Hematopoietic multipotent progenitor cell (in vitro differentiated cells): ENCODE measurements around the gene TSKU. TPM values are rescaled to one million over a fixed set of nuclear protein-coding genes. Genes with fewer than 3 reads are reported as not detected.

ENCODE experiments used
- DNase-seq, 3 donors: peaks; one replicate each; pipeline ENCODE4 v3.0.0-alpha.2; 2011 to 2015; ENCODE audit warnings: low read depth in 2 of 3, low spot score in 2 of 3
- total RNA-seq: library from RNA; depleted of rRNA; stranded (reverse); fragments of >200 nt; gene quantifications from one replicate; pipeline ENCODE4 v1.2.3, GENCODE V29; 2012

The TSKU gene
- total RNA-seq, 1 donor, result 0.27 TPM

DNA sequence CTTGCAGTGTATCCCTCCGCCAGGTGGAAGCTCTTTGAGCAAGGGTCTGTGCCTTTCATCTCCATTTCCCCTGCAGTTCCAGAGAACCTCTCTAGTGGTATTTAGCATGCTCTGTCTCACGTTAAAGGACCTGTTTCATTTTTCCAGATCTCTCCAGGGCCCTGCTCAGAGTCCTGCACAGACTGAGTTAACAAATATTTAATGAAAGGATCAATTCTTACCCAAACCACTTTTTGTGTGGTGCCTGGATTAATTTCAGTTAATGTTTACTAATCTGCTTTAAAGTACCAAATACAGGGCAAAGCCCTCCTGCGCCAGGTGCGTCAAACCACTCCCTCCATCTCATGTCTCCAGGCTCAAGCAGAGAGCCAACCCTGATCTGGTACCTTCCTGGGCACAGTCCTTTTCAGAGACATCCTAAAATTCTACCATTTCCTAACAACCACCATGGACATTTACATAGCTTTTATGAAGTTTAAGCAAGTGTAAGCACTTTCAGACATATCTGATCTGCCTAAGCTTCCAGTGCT lies 58.8 kb downstream of the TSKU start:
- no peak for DNase-seq

DNA sequence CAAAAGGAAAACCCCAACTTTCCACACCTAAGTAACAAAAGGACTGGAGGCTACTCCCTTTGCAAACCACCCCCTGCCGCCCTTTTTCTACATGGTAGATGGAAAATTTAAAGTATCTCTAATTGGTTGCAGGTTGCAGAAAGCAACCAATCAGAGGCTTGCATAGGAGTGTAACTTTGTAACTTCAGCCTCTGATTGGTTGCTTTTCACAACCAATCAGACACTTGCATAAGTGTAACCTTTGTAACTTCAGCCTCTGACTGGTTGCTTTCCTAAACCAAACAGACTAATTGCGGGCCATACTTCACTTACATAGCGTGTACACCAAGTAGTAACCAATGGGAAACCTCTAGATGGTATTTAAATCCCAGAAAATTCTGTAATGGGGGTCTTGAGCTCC lies 60.8 kb downstream of the TSKU start:
- DNase-seq, result no peak

DNA sequence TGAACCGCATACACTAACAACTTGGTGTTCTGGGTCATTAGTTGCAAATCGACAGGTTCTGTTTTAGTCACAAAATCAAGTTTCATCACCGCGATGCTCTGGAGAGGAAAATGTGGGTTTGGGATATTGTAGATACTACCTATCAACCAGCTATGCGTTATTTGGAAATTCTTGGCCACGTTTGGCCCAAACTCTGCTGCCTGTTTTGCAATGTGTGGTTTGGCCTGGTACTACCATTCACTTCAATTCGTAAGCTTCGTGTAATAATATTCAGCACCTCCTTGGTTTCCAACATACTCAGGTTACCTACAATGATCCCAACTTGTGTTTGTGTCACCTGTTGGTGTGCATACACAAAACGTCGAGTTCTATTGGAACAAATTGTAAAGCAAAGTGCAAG lies 61.4 kb downstream of the TSKU start:
- DNase-seq, result no peak

DNA sequence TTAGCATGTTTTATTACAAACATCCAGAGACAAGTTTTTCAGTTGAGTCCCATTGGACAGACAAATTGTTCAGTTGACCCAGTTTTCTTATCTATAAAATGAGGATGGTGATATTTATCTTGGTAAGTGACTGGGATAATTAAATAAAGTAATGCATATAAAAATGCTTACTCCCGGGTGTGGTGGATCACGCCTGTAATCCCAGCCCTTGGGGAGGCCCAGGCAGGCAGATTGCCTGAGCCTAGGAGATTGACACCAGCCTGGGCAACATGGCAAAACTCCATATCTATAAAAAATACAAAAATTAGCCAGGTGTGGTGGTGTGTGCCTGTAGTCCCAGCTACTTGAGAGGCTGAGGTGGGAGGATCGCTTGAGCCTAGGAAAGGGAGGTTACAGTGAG lies 61.9 kb downstream of the TSKU start:
- DNase-seq, result no peak

DNA sequence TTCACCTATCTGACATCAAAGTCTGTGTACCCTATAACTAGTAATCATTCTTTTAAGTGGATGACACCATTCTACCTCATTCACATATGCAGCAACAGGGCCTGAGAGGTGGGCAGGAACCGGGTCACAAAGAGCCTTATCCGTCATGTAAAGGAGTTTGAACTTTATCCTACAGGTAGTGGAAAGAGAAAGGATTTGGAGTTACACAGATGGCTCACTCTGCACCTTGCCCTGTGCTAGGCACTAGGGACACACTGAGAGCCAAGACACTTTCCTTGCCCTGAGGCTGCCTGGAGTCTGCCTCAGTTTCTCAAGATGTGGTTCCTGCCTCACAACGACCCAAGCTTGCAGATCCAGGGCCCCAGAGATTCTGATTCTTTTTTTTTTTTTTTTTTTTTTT lies 63.3 kb downstream of the TSKU start:
- DNase-seq, result no peak

Other genes with a start within 250 kb of the TSKU start
- gene LRRC32, start 112.6 kb upstream of the TSKU start, total RNA-seq, result 0.27 TPM
- 6.2 TPM for gene ACER3, start 77.6 kb downstream of the TSKU start, total RNA-seq